HepG2 (cell line): ENCODE data around the gene FSHR.

ENCODE experiments used
- ASH2L ChIP-seq: fragments of 300-600, 200-600 bp; sonication (generic); IDR thresholded peaks from 2 replicates; pipeline ENCODE4 v1.7.0; 2017; ENCODE audit warnings: low read depth, mild to moderate bottlenecking, moderate library complexity, mixed read lengths, low read length; ENCODE audit not compliant: insufficient read length
- EZH2 ChIP-seq: conservative IDR thresholded peaks from 2 replicates; pipeline ENCODE4 v1.6.1; 2012; ENCODE audit warnings: mild to moderate bottlenecking, low read depth, low read length, moderate library complexity
- FOXA1 ChIP-seq, 2 experiments: fragments of 450-650 bp in 1 of 2; sonication (generic) in 1 of 2; formaldehyde crosslinking in 1 of 2; IDR thresholded peaks; 2 replicates each; pipeline versions ENCODE4 v1.4.0 to v1.6.1; 2016 to 2020; ENCODE audit warnings: missing genetic modification reagents in 1 of 2
- GTF2F1 ChIP-seq: fragments of 150-350 bp; IDR thresholded peaks from 2 replicates; pipeline ENCODE4 v1.6.1; 2014; ENCODE audit warnings: low read length
- PBX3 ChIP-seq: sonication (generic); formaldehyde crosslinking; IDR thresholded peaks from 2 replicates; pipeline ENCODE4 v1.8.1; 2023; ENCODE audit warnings: missing genetic modification reagents, inconsistent platforms, borderline replicate concordance
- ZFP41 ChIP-seq: sonication (generic); formaldehyde crosslinking; IDR thresholded peaks from 2 replicates; pipeline ENCODE4 v1.4.0; 2020; ENCODE audit warnings: mild to moderate bottlenecking, missing genetic modification reagents, borderline replicate concordance

GRCh38 chr2:49178656-49179055 lies 24.3 kb upstream of the FSHR start:
- TF ChIP-seq PBX3 (CRISPR knock-in tag): no peak
- no peak for TF ChIP-seq ASH2L
- no peak for TF ChIP-seq EZH2
- no peak for TF ChIP-seq ZFP41
- no peak for TF ChIP-seq GTF2F1
- TF ChIP-seq FOXA1 (IDR thresholded peaks at IDR 0.05): no peak
- TF ChIP-seq FOXA1 (CRISPR knock-in tag; IDR thresholded peaks at IDR 0.05): no peak
